ENCODE data around the gene MACF1.

MACF1 gene

GRCh38 chr1:39481289-39481688 lies 276.8 kb downstream of the MACF1 start:
- peaks cover 22% of the 10 kb centered on the region for H3K36me3 ChIP-seq (ENCODE audit: control insufficient read depth, insufficient read depth, low read length)
- no peak overlapping the region for H3K4me3 ChIP-seq (replicated peaks; ENCODE audit: low read depth, low read length)
- no peaks in the 10 kb centered on the region for H3K27me3 ChIP-seq (replicated peaks; ENCODE audit: control insufficient read depth, insufficient read depth, low read length)
- DNase-seq (ENCODE audit: extremely low read depth, insufficient read length) = no peak
- TF ChIP-seq CTCF (IDR thresholded peaks at IDR 0.05; ENCODE audit: insufficient read depth, low read length, poor library complexity, severe bottlenecking) = no peak

GRCh38 chr1:39483276-39483675 lies 278.8 kb downstream of the MACF1 start:
- no peak for TF ChIP-seq CTCF (IDR thresholded peaks at IDR 0.05; ENCODE audit: insufficient read depth, low read length, poor library complexity, severe bottlenecking)
- H3K36me3 ChIP-seq (ENCODE audit: control insufficient read depth, insufficient read depth, low read length) = peaks cover 26% of the 10 kb centered on the region
- H3K4me3 ChIP-seq (replicated peaks; ENCODE audit: low read depth, low read length) = no peak overlapping the region
- no peaks in the 10 kb centered on the region for H3K27me3 ChIP-seq (replicated peaks; ENCODE audit: control insufficient read depth, insufficient read depth, low read length)
- no peak for DNase-seq (ENCODE audit: extremely low read depth, insufficient read length)

GRCh38 chr1:39484564-39484963 lies 280.1 kb downstream of the MACF1 start:
- H3K4me3 ChIP-seq (replicated peaks; ENCODE audit: low read depth, low read length) = no peak overlapping the region
- TF ChIP-seq CTCF (IDR thresholded peaks at IDR 0.05; ENCODE audit: insufficient read depth, low read length, poor library complexity, severe bottlenecking) = no peak
- no peaks in the 10 kb centered on the region for H3K27me3 ChIP-seq (replicated peaks; ENCODE audit: control insufficient read depth, insufficient read depth, low read length)

GRCh38 chr1:39485046-39485803 lies 280.7 kb downstream of the MACF1 start:
- H3K4me3 ChIP-seq (replicated peaks; ENCODE audit: low read depth, low read length) = no peak overlapping the region
- DNase-seq (ENCODE audit: extremely low read depth, insufficient read length) = no peak
- no peaks in the 10 kb centered on the region for H3K27me3 ChIP-seq (replicated peaks; ENCODE audit: control insufficient read depth, insufficient read depth, low read length)
- H3K36me3 ChIP-seq (ENCODE audit: control insufficient read depth, insufficient read depth, low read length) = peaks cover 26% of the 10 kb centered on the region
- TF ChIP-seq CTCF (IDR thresholded peaks at IDR 0.05; ENCODE audit: insufficient read depth, low read length, poor library complexity, severe bottlenecking) = no peak

More at GRCh38 chr1:39484564-39484963, 280.1 kb downstream of the MACF1 start:
- DNase-seq (ENCODE audit: extremely low read depth, insufficient read length) = no peak
- peaks cover 26% of the 10 kb centered on the region for H3K36me3 ChIP-seq (ENCODE audit: control insufficient read depth, insufficient read depth, low read length)

- TF ChIP-seq CTCF (IDR thresholded peaks at IDR 0.05; ENCODE audit: insufficient read depth, low read length, poor library complexity, severe bottlenecking) = no peak
- peaks cover 16% of the 10 kb centered on the region for H3K36me3 ChIP-seq (ENCODE audit: control insufficient read depth, insufficient read depth, low read length)
- H3K27me3 ChIP-seq (replicated peaks; ENCODE audit: control insufficient read depth, insufficient read depth, low read length) = no peaks in the 10 kb centered on the region
- no peak overlapping the region for H3K4me3 ChIP-seq (replicated peaks; ENCODE audit: low read depth, low read length)
- DNase-seq (ENCODE audit: extremely low read depth, insufficient read length) = no peak
Measured at GRCh38 chr1:39488012-39488545, 283.6 kb downstream of the MACF1 start.

Measured in GM06990 (cell line).